PC-3 (cell line): ENCODE measurements around the gene REN.
A peak's percentile ranks its signal among the peaks of the same experiment; 100 is the strongest.

Experiments
- EZH2 ChIP-seq: fragments of 300-600 bp; sonication (generic); IDR thresholded peaks from one replicate; pipeline ENCODE4 v1.6.1; 2017; ENCODE audit warnings: antibody characterized with exemption, mild to moderate bottlenecking, low read length; ENCODE audit not compliant: unreplicated experiment
- TF ChIP-seq, protein P1 (sequence below): fragments of 300-600 bp; sonication (generic); conservative IDR thresholded peaks from 2 replicates; pipeline ENCODE4 v1.5.1; 2017; ENCODE audit warnings: antibody characterized with exemption, low read depth, mild to moderate bottlenecking, low read length

GRCh38 chr1:204207136-204207616 is 41.0 kb upstream of the REN start:
- TF ChIP-seq, protein P1, sequence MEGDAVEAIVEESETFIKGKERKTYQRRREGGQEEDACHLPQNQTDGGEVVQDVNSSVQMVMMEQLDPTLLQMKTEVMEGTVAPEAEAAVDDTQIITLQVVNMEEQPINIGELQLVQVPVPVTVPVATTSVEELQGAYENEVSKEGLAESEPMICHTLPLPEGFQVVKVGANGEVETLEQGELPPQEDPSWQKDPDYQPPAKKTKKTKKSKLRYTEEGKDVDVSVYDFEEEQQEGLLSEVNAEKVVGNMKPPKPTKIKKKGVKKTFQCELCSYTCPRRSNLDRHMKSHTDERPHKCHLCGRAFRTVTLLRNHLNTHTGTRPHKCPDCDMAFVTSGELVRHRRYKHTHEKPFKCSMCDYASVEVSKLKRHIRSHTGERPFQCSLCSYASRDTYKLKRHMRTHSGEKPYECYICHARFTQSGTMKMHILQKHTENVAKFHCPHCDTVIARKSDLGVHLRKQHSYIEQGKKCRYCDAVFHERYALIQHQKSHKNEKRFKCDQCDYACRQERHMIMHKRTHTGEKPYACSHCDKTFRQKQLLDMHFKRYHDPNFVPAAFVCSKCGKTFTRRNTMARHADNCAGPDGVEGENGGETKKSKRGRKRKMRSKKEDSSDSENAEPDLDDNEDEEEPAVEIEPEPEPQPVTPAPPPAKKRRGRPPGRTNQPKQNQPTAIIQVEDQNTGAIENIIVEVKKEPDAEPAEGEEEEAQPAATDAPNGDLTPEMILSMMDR, result peak; percentile 99
- TF ChIP-seq EZH2, result no peak
